Duodenal mucosa (tissue), 2 donors: ENCODE measurements around the gene KRTAP10-5.

Experiments used
- H3K27ac ChIP-seq: one replicate; pipeline ENCODE4 v1.7.0; 2013; ENCODE audit warnings: low read depth, low read length
- H3K27me3 ChIP-seq, 2 donors: one replicate each; pipeline ENCODE4 v1.7.0; 2013; ENCODE audit warnings: low read length in 2 of 2, control low read depth in 1 of 2; ENCODE audit not compliant: insufficient read depth in 2 of 2, control insufficient read depth in 1 of 2
- H3K36me3 ChIP-seq, 2 donors: one replicate each; pipeline ENCODE4 v1.7.0; 2013; ENCODE audit warnings: low read length in 2 of 2, control low read depth in 1 of 2; ENCODE audit not compliant: insufficient read depth in 2 of 2, control insufficient read depth in 1 of 2
- H3K4me1 ChIP-seq, 2 donors: one replicate each; pipeline ENCODE4 v1.7.0; 2013; ENCODE audit warnings: low read length in 2 of 2, control low read depth in 1 of 2; ENCODE audit not compliant: insufficient read depth in 2 of 2, control insufficient read depth in 1 of 2
- H3K4me3 ChIP-seq, 2 donors: one replicate each; pipeline ENCODE4 v1.7.0; 2013; ENCODE audit warnings: low read length in 2 of 2, low read depth in 1 of 2
- H3K9ac ChIP-seq, 2 donors: one replicate each; pipeline ENCODE4 v1.7.0; 2013; ENCODE audit warnings: low read length in 2 of 2, low read depth in 1 of 2
- H3K9me3 ChIP-seq, 2 donors: one replicate each; pipeline ENCODE4 v1.7.0; 2013; ENCODE audit warnings: low read length in 2 of 2, control low read depth in 1 of 2; ENCODE audit not compliant: control insufficient read depth in 1 of 2

The KRTAP10-5 gene

DNA sequence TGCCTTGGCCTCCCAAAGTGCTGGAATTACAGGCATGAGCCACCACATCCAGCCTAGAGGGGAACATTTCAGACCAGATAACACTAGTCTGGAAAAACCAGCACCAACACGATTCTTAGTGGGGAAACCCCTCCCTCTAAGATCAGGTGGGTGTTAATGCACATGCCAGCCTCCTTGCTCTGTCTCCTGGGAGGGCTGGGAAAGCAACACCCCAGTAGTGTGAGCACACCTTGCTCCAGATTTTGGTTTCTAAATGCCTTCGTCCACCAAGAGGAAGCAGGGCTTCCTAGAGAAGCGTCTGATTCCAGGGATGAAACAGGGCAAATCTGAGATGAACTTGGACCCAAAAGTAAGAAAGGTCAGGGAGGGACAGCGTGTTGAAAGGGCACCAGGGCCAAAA, 9.1 kb downstream of the KRTAP10-5 start:
- Histone ChIP-seq H3K4me1 (peaks cover 0 to 6% of the 10 kb centered on the region in 2 donors), H3K36me3 (no peaks in the 10 kb centered on the region), H3K4me3 (no peak overlapping the region), H3K27ac (no peak overlapping the region), H3K27me3 (no peaks in the 10 kb centered on the region), H3K9ac (no peak overlapping the region), H3K9me3 (peaks cover 2 to 4% of the 10 kb centered on the region in 2 donors)

GRCh38 chr21:44569861-44570517, 10.4 kb downstream of the KRTAP10-5 start:
- no peaks in the 10 kb centered on the region for H3K36me3 ChIP-seq

GRCh38 chr21:44568667-44569556, 11.5 kb downstream of the KRTAP10-5 start:
- Histone ChIP-seq H3K27ac (no peak overlapping the region), H3K4me3 (no peak overlapping the region), H3K9ac (no peak overlapping the region), H3K9me3 (peaks cover 2 to 4% of the 10 kb centered on the region in 2 donors), H3K36me3 (no peaks in the 10 kb centered on the region), H3K4me1 (no peaks in the 10 kb centered on the region), H3K27me3 (no peaks in the 10 kb centered on the region)

More at GRCh38 chr21:44569861-44570517, 10.4 kb downstream of the KRTAP10-5 start:
- Histone ChIP-seq H3K9ac (no peak overlapping the region), H3K27me3 (no peaks in the 10 kb centered on the region), H3K9me3 (peaks cover 2 to 4% of the 10 kb centered on the region in 2 donors), H3K4me1 (peaks cover 0 to 6% of the 10 kb centered on the region in 2 donors), H3K4me3 (no peak overlapping the region), H3K27ac (no peak overlapping the region)

GRCh38 chr21:44568261-44568660, 12.1 kb downstream of the KRTAP10-5 start:
- Histone ChIP-seq H3K27ac (no peak overlapping the region), H3K4me3 (no peak overlapping the region), H3K9me3 (peaks cover 2 to 4% of the 10 kb centered on the region in 2 donors), H3K9ac (no peak overlapping the region), H3K36me3 (no peaks in the 10 kb centered on the region), H3K4me1 (no peaks in the 10 kb centered on the region), H3K27me3 (no peaks in the 10 kb centered on the region)

DNA sequence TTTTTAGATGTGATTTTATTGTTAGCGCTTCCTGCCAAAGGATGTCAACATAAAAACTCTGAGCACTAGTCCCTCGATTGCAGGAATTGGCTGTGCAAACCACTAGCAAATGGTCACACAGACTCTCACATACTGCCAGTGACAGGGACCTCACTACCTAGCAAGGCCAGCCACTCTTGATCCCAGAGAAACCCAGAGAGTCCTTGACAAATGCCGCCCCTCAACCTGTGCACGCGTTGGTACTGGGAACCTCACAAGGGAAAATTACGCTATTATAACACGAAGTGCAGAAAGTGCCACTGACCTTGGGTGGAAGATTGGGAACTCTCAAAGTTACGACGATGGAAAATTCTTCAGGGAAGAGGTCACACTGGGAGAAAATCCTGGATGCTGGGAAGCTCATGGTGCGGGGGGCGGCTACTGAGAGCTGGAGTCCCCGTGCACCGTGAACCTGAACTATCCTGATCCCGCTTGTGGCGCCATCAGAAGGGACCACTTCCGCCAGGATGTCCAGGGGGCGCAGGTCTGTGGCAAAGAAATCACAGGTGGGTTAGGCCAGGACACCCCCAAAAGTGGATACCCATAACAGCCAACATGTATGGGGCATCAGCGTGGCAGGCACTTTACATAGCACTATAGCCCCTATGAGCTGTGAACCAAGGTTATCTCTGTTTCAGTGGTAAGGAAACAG, 12.8 kb downstream of the KRTAP10-5 start:
- H3K4me3 ChIP-seq = no peak overlapping the region
- H3K9me3 ChIP-seq = peaks cover 2 to 4% of the 10 kb centered on the region in 2 donors
- H3K27ac ChIP-seq = no peak overlapping the region
- H3K27me3 ChIP-seq = no peaks in the 10 kb centered on the region
- H3K9ac ChIP-seq = no peak overlapping the region
- no peaks in the 10 kb centered on the region for H3K36me3 ChIP-seq
- no peaks in the 10 kb centered on the region for H3K4me1 ChIP-seq

DNA sequence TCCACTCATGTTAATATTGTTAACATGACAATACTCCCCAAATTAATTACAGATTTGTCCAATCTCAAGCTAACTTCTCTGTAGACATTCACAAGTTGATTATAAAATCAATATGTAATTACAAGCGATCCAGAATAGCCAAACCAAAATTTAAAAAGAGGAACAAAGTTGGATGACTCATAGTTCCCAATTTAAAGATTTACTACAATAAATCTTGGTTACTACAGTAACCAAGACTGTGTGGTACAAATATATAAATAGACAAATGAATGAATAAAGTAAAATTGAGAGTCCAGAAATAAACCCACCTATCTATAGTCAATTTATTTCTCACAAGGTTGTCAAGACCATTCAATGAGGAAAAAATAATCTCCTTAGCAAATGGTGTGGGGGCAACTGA, 14.0 kb downstream of the KRTAP10-5 start:
- Histone ChIP-seq H3K4me1 (no peaks in the 10 kb centered on the region), H3K9ac (no peak overlapping the region), H3K27me3 (no peaks in the 10 kb centered on the region), H3K27ac (no peak overlapping the region), H3K4me3 (no peak overlapping the region), H3K36me3 (no peaks in the 10 kb centered on the region), H3K9me3 (peaks cover 2 to 3% of the 10 kb centered on the region in 2 donors)

DNA sequence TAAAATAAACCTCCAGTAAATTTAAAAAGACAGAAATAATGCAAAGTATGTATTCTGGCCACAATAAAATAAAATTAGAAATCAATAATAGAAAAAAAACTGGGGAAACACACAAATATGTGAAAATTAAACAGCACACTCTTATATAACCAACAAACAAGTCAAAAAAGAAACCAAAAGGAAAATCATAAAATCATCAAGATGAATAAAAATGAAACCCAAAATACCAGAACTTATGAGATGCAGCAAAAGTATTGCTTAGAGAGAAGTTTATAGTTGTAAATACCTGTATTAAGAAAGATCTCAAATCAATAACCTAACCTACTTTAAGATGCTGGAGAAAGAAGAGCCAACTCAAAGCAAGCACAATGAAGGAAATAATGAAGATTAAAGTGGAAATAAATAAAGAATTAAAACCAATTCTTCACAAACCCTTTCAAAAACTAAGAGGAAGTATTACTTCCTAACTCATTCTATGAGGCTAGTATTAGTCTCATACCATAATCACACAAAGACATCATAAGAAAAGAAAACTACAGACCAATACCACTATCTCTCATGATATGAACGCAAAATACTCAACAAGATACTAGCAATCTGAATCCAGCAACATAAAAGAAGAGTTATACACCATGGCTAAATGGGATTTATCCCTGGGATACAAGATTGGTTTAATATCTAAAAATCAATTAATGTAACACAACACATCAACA, 15.4 kb downstream of the KRTAP10-5 start:
- no peak overlapping the region for H3K9ac ChIP-seq
- H3K36me3 ChIP-seq = no peaks in the 10 kb centered on the region
- no peaks in the 10 kb centered on the region for H3K27me3 ChIP-seq
- H3K27ac ChIP-seq = no peak overlapping the region
- no peaks in the 10 kb centered on the region for H3K4me1 ChIP-seq
- no peaks in the 10 kb centered on the region for H3K9me3 ChIP-seq
- no peak overlapping the region for H3K4me3 ChIP-seq

DNA sequence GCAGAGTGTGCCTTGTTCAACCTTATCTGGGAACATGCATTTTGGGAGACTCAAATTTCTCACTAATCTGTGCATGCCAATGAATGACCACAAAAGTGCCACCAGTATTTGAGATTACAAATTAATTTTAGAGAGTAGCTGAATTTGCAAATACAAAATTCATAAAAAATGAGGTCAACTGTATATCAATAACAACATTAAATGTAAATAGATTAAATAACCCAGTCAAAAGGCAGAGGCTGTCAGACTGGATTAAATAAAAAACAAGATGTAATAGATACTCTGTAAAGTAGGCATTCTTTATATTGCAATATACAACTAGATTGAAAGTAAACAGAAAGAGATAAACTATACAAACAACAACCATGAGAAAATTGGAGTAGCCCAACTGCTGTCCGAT, 16.3 kb downstream of the KRTAP10-5 start:
- Histone ChIP-seq H3K27ac (no peak overlapping the region), H3K9ac (no peak overlapping the region), H3K27me3 (peaks cover 0 to 2% of the 10 kb centered on the region in 2 donors), H3K36me3 (no peaks in the 10 kb centered on the region), H3K9me3 (no peaks in the 10 kb centered on the region), H3K4me1 (no peaks in the 10 kb centered on the region), H3K4me3 (no peak overlapping the region)

GRCh38 chr21:44558695-44559094, 21.7 kb downstream of the KRTAP10-5 start, which contains the start of gene KRTAP10-3:
Gene KRTAP10-3, minus strand, starts transcription at chr21:44558795. Its CDS starts 80 bp downstream, at chr21:44558715.
- no peaks in the 10 kb centered on the region for H3K36me3 ChIP-seq
- H3K4me3 ChIP-seq = no peak within 1 kb of the TSS
- no peak within 1 kb of the TSS for H3K27ac ChIP-seq
- peaks cover 0 to 8% of the 10 kb centered on the region in 2 donors for H3K27me3 ChIP-seq
- H3K9me3 ChIP-seq = no peaks in the 10 kb centered on the region
- H3K9ac ChIP-seq = no peak within 1 kb of the TSS
- H3K4me1 ChIP-seq = no peaks in the 10 kb centered on the region
